Measurements from ENCODE around the gene MAGI2. TPM values are rescaled to one million over a fixed set of nuclear protein-coding genes. Genes with fewer than 3 reads are reported as not detected.

MAGI2 gene
- total RNA-seq, 6 experiments from 2014 or later: 1.2 to 4.0 (median 2.4) TPM

DNA sequence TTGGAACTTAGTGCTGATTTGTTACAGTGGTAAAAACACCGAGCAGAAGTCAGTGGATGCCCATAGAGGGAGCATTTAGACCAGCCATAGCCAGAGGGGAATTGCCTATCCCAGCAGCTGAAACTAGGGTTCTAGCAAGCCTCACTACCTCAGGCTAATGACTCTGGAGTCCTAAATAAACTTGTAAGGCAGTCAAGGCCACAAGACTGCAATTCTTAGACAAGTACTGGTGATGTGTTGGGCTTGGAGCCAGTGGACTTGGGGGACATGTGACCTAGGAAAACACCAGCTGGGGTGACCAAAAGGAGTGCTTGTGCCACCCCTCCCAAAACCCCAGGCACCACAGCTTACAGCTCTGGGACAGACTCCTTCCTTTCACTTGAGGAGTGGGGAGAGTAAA lies 209.0 kb downstream of the MAGI2 start:
- peaks cover 0 to 3% (median 0%) of the 10 kb centered on the region in 4 donors for H3K4me1 ChIP-seq
- DNase-seq (no peak), ATAC-seq (no peak)
- TF ChIP-seq POLR2A (IDR thresholded peaks at IDR 0.05): no peak
- TF ChIP-seq, protein P1, sequence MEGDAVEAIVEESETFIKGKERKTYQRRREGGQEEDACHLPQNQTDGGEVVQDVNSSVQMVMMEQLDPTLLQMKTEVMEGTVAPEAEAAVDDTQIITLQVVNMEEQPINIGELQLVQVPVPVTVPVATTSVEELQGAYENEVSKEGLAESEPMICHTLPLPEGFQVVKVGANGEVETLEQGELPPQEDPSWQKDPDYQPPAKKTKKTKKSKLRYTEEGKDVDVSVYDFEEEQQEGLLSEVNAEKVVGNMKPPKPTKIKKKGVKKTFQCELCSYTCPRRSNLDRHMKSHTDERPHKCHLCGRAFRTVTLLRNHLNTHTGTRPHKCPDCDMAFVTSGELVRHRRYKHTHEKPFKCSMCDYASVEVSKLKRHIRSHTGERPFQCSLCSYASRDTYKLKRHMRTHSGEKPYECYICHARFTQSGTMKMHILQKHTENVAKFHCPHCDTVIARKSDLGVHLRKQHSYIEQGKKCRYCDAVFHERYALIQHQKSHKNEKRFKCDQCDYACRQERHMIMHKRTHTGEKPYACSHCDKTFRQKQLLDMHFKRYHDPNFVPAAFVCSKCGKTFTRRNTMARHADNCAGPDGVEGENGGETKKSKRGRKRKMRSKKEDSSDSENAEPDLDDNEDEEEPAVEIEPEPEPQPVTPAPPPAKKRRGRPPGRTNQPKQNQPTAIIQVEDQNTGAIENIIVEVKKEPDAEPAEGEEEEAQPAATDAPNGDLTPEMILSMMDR (IDR thresholded peaks at IDR 0.05): no peak
- H3K9me3 ChIP-seq: no peaks in the 10 kb centered on the region
- intact Hi-C loops (cut with DNase I): no loop called here
- H3K4me3 ChIP-seq: no peak overlapping the region
- no peaks in the 10 kb centered on the region for H3K36me3 ChIP-seq
- H3K27me3 ChIP-seq: no peaks in the 10 kb centered on the region
- WGBS (ENCODE audit: insufficient coverage, low coverage, low lambda C conversion rate, missing lambda C conversion rate): no CpG with 5 or more reads among the region's 1 CpG
- H3K27ac ChIP-seq: no peak overlapping the region

DNA sequence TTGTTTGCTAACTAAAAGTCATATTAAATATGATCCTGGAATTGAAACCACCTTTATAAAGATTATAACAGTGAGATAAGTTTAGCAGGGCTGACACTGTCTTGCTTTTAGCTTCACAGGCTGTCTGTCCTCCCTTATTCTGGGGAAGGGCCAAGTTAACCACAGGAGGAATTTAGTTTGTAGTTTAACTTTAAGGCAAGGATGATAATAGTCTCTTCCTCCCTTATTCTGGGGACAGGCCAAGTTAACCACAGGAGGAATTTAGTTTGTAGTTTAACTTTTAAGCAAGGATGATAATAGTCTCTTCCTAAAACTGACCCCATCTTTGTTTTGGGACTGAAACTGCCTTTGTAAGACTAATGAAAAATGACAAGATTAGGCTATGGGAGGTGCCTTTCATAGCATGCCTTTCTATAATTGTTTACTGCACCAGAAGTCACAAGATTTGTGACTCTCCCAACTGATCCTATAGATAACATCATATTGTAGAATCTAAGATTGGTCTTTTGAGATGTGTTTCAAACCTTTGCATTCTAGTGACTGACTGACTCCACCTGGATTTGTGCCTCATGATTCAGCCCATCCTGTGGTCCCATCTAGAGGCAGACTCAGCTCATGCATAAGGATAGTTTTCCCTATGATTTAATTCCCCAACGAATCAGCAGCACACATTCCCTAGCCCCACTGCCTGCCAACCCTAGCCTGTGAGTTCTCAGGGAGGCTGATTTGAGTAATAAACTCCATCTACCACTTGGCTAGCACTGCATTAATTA lies 212.0 kb downstream of the MAGI2 start:
- H3K9me3 ChIP-seq: no peaks in the 10 kb centered on the region
- TF ChIP-seq, protein P1 (IDR thresholded peaks at IDR 0.05): no peak
- TF ChIP-seq POLR2A (IDR thresholded peaks at IDR 0.05): no peak
- no peaks in the 10 kb centered on the region for H3K27me3 ChIP-seq
- no peak overlapping the region for H3K27ac ChIP-seq
- H3K4me3 ChIP-seq: no peak overlapping the region
- DNase-seq: no peak
- no peaks in the 10 kb centered on the region for H3K36me3 ChIP-seq
- no peak for ATAC-seq
- H3K4me1 ChIP-seq: no peaks in the 10 kb centered on the region
- intact Hi-C loops (cut with DNase I): no loop called here
- 71% methylated on average over 1 of the region's 1 CpG for WGBS (ENCODE audit: insufficient coverage, low coverage, low lambda C conversion rate, missing lambda C conversion rate)

DNA sequence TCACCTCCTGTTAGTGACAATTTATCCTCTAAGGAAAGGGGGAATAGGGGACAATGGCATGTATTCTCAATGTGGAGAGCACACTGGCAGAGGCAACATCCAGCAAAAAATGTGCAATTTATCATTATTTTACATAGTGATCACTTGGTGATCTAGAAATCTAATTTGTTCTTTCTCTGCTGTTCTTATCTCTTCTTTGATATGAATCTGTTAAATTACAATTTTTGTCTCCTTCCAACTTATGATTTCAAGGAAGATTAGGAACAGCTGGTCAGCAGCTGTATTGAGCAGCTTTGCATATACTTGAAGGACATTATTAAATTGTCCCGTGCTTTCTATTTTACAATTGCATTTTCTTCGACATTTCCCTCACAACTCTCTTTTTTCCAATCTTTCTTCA lies 213.1 kb downstream of the MAGI2 start:
- TF ChIP-seq, protein P1 (IDR thresholded peaks at IDR 0.05): no peak
- no peak for TF ChIP-seq POLR2A (IDR thresholded peaks at IDR 0.05)
- Histone ChIP-seq H3K27ac (no peak overlapping the region), H3K9me3 (no peaks in the 10 kb centered on the region), H3K4me1 (no peaks in the 10 kb centered on the region), H3K36me3 (no peaks in the 10 kb centered on the region), H3K27me3 (no peaks in the 10 kb centered on the region), H3K4me3 (no peak overlapping the region)
- ATAC-seq (no peak), DNase-seq (no peak)
- WGBS (ENCODE audit: insufficient coverage, low coverage, low lambda C conversion rate, missing lambda C conversion rate): 84% methylated on average over 2 of the region's 2 CpGs
- intact Hi-C loops (cut with DNase I): no loop called here

DNA sequence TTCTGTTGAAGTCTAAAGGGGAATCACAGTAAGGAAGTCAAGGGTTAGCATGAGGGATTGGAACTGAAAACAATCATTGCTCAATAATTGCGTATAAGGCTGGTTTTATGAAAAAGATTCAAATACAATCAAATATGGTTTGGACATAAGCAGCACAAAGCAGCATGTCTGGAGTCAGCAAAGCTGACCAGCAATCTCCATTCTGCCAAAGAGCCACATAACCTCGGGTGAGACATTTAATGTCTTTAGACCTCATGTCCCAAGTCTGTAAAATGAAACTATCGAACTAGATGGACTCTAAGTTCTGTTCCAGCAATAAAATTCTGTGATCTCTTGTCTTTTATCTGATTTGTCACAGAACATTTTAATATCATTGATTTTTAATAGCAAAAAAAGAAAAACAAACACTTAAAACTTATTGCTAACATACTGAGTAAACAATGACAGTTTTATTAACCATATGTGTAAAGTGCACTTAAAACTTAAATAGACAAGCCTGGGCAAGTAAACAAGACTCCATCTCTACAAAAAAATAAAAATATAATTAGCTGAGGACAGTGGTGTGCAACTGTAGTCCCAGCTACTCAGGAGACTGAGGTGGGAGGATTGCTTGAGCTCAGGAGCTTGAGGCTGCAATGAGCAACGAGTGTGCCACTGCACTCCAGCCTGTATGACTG lies 217.0 kb downstream of the MAGI2 start:
- intact Hi-C loops (cut with DNase I): no loop called here
- TF ChIP-seq, protein P1 (IDR thresholded peaks at IDR 0.05): no peak
- no peak for TF ChIP-seq POLR2A (IDR thresholded peaks at IDR 0.05)
- Histone ChIP-seq H3K36me3 (no peaks in the 10 kb centered on the region), H3K9me3 (no peaks in the 10 kb centered on the region), H3K27me3 (no peaks in the 10 kb centered on the region), H3K27ac (no peak overlapping the region), H3K4me3 (no peak overlapping the region), H3K4me1 (no peaks in the 10 kb centered on the region)
- ATAC-seq (no peak), DNase-seq (no peak)
- WGBS (ENCODE audit: insufficient coverage, low coverage, low lambda C conversion rate, missing lambda C conversion rate): 67% methylated on average over 4 of the region's 4 CpGs
